ENCODE results near the gene POC1A.
A peak's percentile ranks its signal among the peaks of the same experiment; 100 is the strongest.

Gene POC1A

DNA sequence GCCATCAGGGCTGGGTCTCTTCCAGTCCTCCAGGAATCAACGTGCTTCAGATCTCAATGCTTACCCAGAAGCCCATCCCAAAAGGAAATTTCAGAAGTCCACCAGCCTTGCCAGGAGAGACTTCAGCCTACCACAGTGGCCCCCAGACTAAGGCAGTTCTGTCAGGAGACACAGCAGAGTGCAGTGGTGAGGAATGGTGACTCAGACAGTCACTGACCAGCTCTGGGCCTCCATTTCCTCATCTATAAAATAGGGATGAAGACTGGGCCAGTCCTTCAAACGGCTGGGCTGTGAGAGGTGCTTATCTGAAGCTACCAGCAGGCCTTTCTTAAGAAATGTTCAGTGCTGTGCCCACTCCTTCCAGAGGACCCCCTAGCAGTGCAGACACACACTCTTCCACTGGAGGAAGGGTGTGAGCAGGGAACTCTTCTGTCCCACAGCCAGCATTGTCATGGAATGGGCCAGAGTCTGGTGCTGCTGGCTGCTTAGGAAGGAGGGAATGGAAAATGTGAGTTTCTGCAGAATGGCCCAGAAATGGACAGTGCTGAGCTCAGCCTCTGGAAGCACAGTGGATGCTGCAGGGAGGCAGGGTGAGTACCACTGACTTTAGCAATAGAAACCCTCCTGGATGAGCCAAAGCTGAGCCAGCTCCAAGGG, 56.2 kb downstream of the POC1A start:
- DNase-seq, result peak; percentile 23

DNA sequence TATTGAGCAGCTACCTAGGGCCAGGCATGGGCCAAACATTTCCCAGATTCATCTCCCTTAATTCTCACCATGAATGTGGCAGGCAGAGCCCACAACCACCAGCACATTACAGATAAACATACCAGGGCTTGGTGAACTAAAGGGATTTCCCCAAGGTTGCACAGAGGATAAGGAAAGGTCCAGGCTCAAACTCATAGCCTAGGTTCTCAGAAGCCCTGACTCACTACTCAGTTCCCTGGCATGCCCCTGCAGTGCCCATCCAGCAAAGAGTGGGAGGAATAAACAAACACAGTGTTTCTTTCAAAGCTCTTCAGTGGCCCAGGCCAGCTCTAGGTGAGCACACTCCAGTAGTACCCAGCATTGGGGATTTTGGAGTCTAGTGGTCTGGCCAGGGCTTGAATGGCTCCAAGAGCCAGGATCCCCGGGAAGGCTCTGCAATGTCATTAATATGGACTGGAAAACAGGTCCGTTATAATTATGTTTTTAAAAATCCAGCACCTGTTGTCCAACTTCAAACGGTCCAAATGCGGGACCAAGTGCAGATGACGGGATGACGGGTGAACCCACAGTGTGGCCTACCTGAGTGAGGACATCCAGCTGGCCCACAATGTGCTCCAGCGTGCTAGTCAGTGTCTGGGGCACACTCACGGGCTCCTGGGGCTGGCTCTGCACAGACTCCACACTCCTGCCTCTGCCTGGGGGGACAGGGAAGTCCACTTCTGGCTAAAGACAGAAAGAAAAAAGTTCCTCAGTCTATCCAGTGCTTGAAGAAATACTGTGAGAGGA, 58.0 kb downstream of the POC1A start:
- no peak for DNase-seq

DNA sequence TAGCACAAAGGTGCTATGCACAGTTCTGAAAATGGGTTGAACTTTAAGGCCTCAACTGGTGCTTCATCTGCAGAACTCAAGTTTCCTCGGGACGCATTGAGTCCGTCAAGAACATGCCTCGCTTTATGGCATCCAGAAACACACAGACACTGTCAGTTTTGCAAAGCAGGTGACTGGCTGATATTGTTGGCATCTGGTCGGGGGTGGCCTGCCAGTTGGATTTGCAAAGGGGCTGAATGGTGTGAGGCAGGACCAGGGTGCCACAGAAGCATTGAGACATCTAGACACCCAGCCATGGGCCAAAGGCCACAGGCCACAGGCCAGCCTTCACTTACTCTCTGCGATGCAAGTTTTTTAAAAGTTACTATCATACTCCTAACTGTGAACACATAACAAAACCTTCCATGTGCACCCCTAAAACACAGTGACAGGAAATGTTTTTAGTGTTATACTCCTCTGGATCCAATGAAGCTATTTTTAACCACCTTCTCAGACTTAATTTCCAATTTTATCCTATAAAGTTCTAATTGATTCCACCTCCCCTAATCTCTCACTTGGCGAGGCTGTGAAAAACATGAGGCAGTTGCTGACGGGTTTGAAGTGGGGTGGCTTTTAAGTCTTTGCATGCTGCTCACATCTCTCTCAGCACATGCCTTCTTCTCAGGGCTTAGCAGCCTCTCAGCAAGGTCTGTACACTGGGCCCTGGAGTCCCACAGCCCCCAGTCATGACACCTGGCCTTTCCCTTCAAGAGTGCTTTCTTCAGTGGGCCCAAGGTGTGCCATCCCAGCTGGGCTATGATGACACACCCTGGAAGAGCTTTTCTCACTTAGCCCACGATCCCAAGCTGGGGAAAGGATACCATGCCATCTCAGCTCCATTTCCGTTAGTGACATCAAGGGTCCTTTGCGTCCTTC, 59.4 kb downstream of the POC1A start:
- no peak for DNase-seq

DNA sequence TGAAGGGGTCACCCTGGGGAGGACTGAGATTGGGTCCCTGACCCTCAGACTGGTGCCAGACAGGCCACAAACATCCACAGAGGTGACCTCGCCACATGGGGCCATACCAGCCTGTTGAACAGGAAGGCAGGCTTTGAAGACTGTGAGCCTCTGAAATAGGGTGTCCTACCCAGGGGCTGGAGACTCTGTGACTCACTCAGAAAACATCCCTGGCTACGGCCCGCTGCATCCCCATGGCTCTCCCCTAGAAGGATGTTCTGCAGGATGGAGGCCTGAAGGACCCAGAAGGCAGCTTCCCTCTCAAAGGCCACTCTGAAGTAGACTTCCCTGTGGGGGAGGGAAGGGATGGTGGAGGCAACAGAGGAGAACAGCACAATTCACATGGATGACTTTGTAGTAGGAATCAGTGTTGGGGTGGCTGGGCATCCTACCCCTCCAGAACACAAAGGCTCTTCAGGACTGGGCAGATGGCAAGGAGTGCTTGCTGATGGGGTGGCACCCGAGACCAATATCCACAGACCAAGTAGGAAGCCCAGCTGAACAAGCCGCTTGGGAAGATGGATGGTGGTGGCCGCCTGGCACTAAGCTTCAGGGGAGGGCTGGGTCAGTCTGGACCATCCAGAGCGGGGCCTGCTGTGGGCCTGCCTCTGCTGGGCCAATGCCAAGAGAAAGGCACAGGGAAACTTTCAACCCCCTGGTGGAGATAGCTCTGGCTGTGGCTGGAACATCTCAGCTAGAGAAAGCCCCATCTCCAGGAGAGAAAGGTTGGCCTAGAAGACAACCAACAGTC, 60.3 kb downstream of the POC1A start:
- no peak for DNase-seq

DNA sequence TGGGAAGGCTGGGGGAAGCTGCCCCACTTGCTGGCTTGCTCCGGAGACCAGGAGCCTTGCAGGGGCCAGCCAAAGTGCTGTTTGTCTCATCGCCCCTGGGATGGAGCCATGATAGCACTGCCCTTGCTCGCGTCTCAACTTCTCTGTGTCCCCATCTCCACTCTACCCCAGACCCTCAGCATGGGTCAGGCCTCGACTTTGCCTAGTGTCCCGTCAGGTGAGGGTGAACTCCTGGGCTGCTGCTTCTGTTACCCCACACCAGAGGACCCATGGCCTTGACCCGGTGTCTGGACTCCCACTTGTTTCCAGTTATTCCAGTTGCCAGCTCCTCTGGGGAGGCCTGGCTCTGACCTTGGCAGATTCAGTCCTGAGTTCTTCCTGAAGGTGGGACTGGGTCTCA, 61.3 kb downstream of the POC1A start:
- no peak for DNase-seq

DNA sequence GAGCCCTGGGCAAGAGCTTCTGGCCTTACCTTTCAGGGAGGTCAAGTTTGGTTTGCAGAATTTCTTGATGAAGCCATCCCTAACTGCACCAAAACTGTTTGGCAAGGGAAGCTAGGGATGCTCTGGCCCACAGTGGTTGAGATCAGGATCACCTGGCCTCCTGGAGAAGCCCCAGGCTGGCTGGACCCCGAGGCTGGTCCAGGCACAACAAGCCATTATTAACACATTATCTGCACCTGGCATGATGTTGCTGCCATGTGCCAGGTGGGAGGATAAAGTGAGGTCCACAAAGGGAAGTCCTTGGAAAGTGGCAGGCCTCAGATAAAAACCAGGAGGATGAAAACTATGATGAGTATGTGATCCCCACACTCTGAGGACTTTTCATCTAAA, 62.0 kb downstream of the POC1A start:
- DNase-seq, result no peak

DNA sequence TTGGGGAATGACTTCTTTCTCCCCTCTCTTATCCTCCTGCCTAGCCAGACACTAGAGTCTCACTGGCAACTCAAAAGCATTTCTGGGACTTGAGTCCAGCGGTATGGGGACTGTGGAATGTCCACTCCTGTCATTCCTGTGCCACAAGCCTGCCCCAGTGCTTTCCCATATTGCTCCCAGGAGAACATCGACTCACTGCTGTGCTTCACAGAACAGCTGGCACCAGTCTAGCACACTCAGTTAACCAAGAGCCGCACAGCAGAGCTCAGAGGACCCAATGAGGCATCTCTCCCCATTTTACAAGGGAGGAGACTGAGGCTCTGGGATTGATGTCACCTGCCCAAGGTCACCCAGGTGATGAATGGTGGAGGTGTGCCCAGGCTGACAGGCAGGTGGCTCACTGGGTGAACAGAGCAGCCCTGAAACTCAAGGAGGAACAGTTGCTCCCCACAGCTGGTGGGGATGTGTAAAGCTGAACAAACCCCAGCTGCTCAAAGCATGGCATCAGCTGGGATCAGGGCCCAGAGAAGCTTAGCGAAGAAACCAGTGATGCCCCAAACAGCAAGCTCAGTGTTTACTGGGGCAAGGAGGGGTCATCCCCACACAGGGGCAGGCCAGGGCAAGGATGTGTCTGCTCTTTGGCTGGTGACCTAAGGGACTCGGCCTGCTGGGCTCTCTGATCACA, 62.5 kb downstream of the POC1A start:
- DNase-seq, result no peak

DNA sequence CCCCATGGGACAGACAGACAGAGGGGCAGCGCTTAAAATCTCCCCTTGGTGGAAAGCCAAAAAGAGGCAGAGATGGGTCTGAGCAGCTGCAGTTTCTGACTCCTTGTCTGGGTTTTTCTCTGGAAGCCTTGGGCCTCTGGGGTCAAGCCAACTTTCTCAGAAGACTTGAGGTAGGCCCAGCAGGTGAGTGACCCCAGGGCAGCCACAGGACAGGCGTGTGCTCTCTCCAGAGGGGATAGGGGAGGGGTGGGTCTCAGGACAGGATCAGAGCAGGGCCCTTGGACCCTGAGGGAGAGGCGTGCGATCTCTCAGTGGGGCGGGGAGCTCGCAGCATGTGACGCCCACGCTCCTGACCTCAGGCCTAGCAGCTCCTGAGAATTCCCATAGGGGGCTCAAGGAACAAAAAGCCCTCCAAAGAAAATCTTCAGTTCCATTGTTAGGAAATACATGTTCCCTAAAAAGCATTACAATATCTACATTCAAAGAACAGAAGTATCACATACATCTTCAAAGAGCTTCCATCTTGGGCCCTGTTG, 63.2 kb downstream of the POC1A start:
- no peak for DNase-seq

DNA sequence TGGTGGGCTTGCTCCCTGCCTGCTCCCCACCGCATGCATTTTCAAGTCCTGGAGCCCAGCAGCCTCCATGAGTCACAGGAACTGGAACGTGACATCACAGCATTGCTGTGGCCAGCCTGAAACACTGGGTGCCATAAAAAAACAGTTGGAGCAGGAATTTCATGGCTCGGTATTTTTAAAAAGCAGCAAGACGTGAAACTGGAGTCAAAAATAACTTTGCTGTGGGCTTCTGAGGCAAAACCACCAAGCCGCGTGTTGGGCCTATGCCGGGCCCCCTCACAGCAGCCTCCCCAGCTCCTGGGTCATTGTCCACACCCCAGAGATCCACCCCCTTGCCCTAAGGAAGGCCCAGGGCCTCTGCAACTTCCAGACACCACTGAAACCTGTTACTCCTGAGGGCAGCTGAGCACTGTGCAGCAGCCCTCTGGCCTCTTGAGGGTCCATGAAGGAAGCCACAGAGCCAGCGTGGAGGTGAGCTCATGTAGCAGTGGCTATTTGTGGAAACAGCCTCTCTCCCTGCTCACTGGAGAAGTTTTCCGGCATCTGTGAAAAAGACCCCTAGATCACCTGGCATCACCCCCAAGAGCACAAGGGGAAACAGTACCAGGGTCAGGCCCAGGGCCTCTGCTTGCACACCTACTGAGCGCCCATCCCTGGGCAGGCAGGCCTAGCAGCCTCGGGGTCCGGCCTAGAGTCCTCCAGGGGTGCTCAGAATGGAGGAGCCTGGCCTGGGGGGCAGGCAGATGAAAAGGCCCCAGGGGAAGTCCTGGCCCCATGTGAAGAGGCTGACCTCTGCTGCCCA, 63.9 kb downstream of the POC1A start:
- DNase-seq, result no peak

DNA sequence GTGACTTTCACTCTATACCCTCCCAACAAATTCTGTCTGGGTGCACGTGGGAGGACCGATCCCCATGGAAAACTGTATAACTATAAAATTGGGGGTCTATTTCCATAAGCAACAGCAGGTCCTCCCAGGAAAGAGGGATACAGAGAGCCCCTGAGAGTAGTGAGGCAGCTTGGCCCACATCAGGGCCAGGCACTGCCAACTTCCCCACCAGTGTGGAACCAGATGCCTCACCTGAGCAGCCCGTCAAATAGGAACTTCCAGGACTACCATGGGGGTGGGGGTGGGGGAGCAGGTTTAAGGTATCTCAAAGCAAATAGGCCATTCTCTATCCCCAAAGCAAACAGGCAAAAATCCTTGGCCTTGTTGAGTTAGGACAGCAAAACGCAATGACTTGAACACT, 64.5 kb downstream of the POC1A start:
- DNase-seq, result no peak

DNA sequence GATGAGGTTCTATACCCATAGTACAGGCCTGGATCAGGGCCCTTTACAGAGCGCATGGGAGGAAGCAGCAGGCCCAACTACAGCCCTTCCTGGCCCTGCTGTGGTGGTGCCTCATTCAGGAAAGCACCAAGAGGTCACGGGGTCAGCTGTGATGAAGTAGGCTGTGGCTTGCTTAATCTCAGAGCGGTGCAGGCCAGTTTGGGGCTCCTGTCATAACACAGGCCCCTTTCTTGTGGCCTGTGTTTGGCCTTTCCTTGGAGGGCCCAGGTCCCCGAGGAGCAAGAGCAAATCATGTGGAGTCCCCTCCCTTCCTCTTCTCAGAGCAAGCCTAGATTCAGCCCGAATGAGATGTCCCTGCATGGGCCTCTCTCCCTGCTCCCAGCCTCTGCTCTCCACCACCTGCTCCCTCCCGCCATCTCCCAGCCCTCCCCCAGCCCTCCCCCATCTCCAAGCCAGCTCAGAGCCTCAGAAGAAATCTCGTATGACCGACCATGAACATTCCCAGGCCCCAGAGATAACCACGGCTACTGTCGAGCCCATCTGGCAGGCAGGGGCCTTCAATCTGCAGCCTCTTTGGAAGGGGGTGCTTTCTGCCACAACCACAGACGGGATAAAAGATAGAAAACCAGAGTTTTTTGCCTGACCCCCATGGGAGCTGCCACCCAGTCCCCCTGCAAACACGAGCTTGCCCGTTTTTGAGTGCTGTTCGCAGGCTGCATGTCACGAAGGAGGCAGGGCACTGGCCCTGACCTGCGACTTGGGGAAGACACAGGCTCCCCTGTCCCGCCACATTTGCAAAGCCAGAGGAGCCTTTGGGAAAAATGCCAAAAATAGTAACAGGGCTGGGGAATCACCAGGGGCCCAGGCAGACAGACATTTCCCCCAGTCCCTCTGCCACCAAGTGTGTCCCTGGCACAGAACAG, 65.5 kb downstream of the POC1A start:
- no peak for DNase-seq

DNA sequence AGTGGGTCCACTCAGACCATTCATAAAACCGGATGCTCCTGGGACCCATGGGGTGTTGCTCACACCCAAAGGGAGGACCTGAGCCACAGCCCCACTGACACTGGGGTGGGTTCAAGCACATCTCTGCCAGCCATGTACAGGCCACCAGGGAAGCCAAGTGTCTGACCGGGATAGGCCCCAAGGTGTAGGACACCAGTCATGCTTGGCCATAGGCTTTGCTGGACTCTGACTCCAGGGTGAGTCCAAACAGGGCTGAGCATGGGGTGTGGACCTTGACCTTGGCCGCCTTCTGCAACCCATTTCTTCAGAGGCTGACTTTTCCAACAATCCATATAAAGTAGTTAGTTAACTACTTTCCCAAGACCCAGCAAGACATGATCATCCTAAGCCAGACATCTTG, 66.5 kb downstream of the POC1A start:
- DNase-seq, result no peak

DNA sequence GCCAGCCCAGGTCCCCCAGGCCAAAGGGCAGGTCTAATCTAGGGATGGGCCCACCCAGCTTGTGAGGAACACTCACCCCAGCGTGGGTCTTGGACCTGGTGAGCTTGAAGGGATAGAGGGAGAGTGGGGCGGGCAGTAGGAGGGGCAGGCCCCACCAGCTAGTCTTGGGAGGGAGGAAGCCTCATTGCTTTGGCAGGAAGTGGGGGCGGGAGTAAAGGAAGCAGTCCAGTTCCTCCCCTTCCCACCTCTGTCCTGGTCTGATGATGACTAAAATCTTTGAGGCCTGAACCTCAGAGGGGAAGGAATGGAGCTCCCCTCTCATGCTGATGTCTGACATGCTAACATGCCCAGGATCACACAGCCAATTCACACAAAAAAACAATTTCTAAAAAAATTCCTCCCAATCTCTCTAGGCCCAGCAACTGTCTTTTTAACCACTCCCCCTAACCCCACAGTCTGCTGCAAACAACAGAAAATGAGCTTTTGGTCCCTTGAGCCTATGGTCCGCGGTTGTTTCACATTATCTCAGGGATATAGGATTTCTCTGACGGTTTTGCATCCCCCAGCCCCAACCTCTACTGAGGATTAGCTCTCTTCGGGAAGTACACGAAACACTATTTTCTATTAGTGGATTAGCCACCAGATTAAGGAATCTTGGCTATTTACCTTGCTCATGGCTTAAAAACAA, 67.1 kb downstream of the POC1A start:
- peak; percentile 47 for DNase-seq

DNA sequence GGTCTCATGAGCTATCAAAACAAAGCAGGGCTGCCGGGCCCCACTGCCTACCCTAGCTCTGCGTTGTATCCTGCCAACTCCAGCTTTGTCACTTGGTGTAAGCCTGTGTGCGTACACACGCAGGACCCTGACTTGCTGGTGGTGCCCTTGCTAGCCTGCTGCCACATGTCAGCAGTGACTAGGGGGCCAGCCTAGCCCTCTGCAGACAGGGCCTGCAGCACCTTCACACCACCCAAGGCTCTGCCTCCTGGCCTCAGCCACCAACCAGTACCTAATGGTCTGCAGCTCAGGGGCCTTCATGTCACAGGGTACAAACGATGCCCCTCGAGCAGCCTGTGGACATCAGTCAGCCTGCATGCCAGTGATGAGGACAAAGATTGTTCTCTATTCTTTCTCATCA, 67.8 kb downstream of the POC1A start:
- no peak for DNase-seq

DNA sequence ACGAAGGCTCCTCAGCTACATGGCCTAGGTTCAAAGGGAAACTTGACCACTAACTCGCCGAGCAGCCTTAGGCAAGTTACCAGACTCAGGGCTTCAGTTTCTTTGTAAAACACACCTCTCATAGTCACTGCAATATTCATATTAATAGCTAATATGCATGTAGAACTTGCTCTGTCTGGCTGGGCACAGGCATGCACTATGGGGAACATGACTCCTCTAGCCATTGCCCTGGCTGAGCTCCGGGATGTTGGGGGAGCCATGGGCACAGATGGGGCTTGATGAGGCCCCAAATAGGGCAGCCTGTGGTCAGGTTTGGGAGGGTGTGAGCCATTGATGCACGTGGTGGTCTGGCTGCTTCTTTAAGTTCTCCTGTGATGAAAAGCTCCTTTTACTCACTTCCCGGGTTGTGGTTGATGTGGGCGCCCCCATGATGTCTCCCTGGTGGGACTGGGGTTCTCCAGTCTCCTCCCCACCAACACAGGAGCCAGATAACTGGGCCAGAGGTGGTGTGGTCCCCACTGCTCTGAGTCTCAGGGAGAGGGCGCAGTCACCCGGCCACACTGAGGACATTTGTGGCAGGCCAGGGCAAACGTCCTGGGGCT, 68.4 kb downstream of the POC1A start:
- peak; percentile 37 for DNase-seq

DNA sequence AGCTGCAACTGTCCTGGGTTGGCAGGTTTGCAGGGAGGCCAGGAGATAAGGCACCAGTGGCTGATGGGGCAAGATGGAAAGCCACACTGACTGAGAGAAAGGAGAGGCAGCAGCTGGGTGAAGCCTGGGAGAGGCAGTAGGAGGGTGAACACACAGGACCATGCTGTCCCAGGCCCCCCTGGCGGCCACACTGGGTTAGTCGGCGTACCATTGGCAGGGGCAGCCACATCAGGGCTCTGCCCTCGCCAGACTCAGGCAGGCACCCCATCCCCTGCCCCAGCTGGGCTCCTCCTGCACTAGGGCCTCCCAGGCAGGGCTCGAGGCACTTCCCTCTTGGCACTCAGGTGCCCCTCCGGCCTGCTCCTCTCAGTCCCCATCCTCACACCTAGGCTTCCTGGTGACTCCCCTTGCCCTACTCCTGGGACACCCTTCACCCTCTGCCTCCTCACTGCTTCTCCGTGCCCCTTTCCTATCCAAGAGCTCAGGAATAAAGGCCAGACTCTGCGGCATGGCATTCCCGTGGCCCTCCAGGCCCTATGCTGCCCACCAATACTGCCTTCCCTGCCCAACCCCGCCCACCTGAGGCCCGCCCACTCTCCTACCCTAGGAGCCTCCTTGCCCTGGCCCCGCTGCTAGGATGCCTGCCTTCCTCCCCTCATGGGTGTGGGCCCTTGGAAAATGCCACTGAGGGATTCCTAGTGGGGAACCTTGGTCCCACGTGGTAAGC, 69.1 kb downstream of the POC1A start:
- no peak for DNase-seq

DNA sequence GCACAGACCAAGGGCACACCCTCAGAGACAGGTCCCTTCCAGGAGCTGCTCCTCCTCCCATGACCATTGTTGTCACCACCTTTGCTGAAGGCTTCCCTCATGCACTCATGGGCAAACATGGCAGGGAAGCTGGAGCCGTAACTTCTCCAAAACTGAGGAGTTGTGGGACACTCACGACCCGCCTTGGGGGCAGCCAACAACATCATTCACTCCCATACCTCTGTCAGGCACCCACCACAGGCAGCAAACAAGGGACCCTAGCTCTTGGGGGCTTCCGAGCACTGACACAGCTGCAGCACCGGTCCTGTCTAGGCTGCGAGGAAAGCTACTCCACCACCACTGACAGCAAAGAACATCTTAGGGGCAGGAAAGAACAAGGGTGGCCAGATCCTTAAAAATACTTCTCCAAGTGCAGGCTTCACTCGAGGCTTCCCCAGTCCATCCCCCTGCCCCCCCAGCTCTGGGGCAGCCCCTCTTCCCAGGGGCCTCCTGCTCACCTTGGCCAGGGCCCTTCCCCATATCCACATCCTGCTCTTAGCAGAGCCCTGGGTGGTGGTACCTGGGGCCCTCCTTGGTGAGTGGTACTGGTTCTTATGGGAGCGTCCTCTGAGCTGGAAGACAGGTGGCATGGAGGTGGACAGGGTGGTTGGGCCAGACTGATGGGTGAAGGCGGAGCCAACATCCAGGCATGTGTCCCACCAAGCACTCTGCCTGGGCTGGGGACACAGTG, 69.8 kb downstream of the POC1A start:
- DNase-seq, result no peak

Data from hematopoietic multipotent progenitor cell treated with erythropoietin and hydrocortisone succinate and interleukin-3 and kit ligand, for 4 days (in vitro differentiated cells).